CD4-positive, alpha-beta T cell treated with Interleukin-21 for 1 hour (primary cell): ENCODE data around the gene IDI1.
"Not testable (repeated sequence)": the region's sequence is repeated elsewhere in the genome, so short reads cannot be mapped to it uniquely, and the experiment has no call there.

Source experiments
- DNase-seq: peaks from one replicate; pipeline ENCODE4 v3.0.0-alpha.2; 2020

The IDI1 gene

GRCh38 chr10:1048732-1049424 lies at the start of gene IDI1:
IDI1 (minus strand) TSS chr10:1049119; CDS start chr10:1049003, 116 bp downstream.
- peak; percentile 98 for DNase-seq

- no peak for DNase-seq
Observed at GRCh38 chr10:1097436-1097835, 48.5 kb upstream of the IDI1 start.

GRCh38 chr10:1096287-1096889 lies 47.5 kb upstream of the IDI1 start:
- DNase-seq = no peak

GRCh38 chr10:1095498-1095897 lies 46.6 kb upstream of the IDI1 start:
- DNase-seq = no peak

- no peak for DNase-seq
Observed at GRCh38 chr10:1094112-1095057, 45.5 kb upstream of the IDI1 start.

- no peak for DNase-seq
Observed at GRCh38 chr10:1093696-1094095, 44.8 kb upstream of the IDI1 start.

- DNase-seq = no peak
Observed at GRCh38 chr10:1090696-1091095, 41.8 kb upstream of the IDI1 start.

GRCh38 chr10:1089017-1089689 lies 40.2 kb upstream of the IDI1 start:
- DNase-seq = no peak

- no peak for DNase-seq
Observed at GRCh38 chr10:1086787-1087186, 37.9 kb upstream of the IDI1 start.

- no peak for DNase-seq
Observed at GRCh38 chr10:1085258-1085657, 36.3 kb upstream of the IDI1 start.

GRCh38 chr10:1084011-1084950 lies 35.4 kb upstream of the IDI1 start:
- no peak for DNase-seq

GRCh38 chr10:1083581-1083980 lies 34.7 kb upstream of the IDI1 start:
- DNase-seq = no peak

- DNase-seq = no peak
Observed at GRCh38 chr10:1078668-1079067, 29.7 kb upstream of the IDI1 start.

GRCh38 chr10:1074748-1075308 lies 25.9 kb upstream of the IDI1 start:
- peak; percentile 21 for DNase-seq

- no peak for DNase-seq
Observed at GRCh38 chr10:1074052-1074747, 25.3 kb upstream of the IDI1 start.

- no peak for DNase-seq
Observed at GRCh38 chr10:1070919-1071318, 22.0 kb upstream of the IDI1 start.

GRCh38 chr10:1068380-1069361 lies 19.8 kb upstream of the IDI1 start:
- no peak for DNase-seq

GRCh38 chr10:1066734-1067133 lies 17.8 kb upstream of the IDI1 start:
- not testable (repeated sequence) for DNase-seq

- no peak for DNase-seq
Observed at GRCh38 chr10:1064964-1065247, 16.0 kb upstream of the IDI1 start.
